NCI-H146 (cell line): ENCODE results near the gene SCLT1.

ENCODE experiments used
- DNase-seq: peaks from one replicate; lab custom pipeline; 2025; lab: John Stamatoyannopoulos, UW

SCLT1 gene

DNA sequence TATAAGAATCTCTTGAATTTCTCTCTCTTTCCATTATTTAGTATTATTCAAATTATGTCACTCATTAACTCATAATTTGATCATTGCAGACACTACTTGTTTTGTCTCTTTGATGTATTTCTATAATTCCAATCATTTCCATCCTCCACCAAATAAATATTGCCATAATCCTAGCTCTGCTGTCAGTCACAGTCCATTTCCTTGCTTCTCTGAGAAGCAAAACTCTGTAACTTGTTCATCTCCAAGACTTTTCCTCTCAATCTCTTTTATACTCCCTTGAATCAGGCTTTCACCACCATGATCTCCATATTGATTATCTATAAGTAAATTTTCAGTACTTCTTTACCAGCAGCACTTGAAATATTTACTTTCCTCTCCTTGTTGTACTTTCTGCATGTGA lies 135.9 kb downstream of the SCLT1 start:
- no peak for DNase-seq

DNA sequence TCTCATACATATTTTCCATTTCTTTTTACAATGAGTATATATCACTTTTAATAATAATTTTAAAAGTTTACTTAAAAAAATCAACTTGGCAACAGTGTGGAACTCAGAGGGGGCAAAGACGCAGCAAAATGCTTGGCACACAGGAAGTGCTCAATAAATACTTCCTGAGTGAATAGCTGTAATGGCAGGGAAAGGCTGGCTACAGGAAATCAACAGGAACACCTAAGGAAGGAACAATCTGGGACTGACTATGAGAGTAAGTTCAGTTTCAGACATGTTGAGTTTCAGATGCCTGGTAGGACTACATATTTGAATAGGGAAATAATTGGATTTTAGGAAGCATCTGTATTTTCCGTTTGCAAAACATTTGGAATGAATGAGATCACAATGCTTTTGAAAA lies 137.6 kb downstream of the SCLT1 start:
- DNase-seq: no peak

- no peak for DNase-seq
These were observed 138.4 kb downstream of the SCLT1 start for GRCh38 chr4:128954941-128955340.

GRCh38 chr4:128951316-128951715 lies 142.0 kb downstream of the SCLT1 start:
- DNase-seq: no peak

DNA sequence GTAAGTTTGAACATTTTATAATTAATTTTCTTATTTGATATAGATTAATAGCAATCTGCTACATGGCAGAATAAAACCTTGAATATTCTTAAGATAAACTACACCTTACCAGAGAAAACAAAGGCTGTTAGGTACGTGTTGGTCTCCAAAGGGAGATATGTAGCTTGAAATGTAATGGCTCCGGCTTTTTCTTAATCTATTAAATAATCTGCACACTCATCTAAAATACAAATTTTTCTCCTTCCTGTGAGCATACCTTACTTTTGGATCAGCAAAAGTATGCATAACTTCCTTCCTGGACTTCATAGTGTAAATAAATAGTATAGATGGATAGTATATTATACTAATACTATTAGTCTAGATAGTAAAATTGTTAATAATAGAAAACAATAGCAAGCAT lies 142.5 kb downstream of the SCLT1 start:
- no peak for DNase-seq

DNA sequence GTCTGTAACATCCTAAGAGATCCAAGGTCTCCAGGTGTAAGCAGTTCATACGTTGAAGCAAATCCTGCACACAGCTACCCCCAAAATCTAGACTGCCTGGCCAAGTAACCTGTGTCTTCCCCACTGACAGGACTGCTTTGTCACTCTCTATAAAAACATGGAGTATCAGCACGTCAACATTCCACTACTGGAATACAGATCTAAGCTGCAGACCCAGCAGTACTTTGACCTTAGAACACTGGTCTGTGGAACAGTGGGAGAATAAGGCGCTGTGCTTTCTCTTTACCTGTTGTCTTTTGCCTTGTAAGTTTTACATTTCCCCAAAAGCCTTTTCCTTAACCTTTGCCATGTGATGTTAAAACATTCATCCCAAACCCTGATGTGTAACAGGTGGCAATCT lies 146.4 kb downstream of the SCLT1 start:
- DNase-seq: no peak

- no peak for DNase-seq
These were observed 150.7 kb downstream of the SCLT1 start for GRCh38 chr4:128942607-128943006.

- DNase-seq: no peak
These were observed 152.4 kb downstream of the SCLT1 start for GRCh38 chr4:128940971-128941370.

DNA sequence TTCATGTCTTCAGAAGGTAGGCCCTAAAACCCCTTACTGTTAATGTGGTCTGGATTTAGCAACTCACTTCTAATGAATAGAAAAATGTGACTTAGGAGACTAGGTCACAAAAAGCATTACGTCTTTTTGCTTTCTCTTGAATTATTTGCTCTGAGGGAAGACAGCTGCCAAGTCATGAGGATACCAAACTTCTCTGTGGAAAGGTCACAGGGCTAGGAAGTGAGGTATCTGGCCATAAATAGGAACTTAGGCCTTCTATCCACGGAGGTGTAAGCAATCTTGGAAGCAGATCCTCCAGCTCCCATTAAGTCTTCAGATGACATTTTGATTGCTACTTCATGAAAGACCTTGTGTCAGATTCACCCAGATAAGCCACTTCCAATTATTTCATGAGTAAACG lies 163.3 kb downstream of the SCLT1 start:
- DNase-seq: no peak

GRCh38 chr4:128924951-128925350 lies 168.4 kb downstream of the SCLT1 start:
- no peak for DNase-seq

DNA sequence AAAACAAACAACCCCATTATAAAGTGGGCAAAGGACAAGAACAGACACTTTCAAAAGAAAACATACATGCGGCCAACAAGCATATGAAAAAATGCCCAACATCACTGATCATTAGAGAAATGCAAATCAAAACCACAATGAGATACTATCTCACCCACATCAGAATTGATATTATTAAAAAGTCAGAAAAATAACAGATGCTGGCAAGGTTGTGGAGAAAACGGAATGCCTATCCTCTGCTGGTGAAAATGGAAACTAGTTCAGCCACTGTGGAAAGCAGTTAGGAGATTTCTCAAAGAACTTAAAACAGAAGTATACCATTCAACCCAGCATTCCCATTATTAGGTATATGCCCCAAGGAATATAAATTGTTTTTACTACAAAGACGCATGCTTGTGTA lies 171.4 kb downstream of the SCLT1 start:
- DNase-seq: no peak

- DNase-seq: no peak
These were observed 175.6 kb downstream of the SCLT1 start for GRCh38 chr4:128917781-128918180.

DNA sequence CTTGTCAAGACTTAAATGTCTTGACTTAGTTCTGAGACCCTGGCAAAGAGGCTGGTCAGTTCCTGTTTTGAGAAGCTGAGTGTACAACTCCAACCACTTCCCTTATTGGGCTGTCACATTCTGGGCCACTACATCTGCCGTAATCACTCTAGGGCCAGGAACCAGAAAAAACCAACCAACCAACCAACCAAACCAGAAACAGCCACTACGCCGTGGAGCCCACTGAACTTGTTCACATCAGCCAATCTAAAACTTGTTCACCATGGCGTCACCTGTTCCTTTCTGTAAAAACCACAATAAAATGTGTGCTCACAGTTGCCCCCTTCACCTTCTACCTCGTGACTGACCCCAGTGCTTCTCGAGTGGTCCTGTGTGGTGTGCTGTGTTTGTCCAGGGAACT lies 176.5 kb downstream of the SCLT1 start:
- DNase-seq: no peak

GRCh38 chr4:128915544-128915943 lies 177.8 kb downstream of the SCLT1 start:
- DNase-seq: no peak

DNA sequence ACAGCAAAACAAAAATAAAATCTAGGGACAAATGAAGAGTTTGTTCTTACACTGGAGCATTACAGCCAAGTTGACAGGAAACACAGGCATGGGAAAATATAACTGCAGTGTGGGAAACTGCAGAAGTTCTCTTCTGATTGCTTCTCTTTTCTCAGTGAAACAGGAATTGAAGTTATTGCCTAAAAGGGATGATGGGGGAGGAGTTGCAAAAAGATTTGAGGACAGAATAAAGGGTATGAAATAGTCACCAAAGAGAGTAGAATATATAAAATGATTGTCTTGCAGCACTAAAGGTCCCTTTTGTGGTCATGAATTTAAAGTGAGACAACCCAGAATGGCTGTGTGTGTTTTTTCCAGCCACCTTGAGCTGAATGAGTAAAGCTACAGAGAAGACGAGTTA lies 180.1 kb downstream of the SCLT1 start:
- no peak for DNase-seq

- no peak for DNase-seq
These were observed 184.6 kb downstream of the SCLT1 start for GRCh38 chr4:128908735-128909134.

- no peak for DNase-seq
These were observed 185.4 kb downstream of the SCLT1 start for GRCh38 chr4:128907981-128908380.

- no peak for DNase-seq
These were observed 186.8 kb downstream of the SCLT1 start for GRCh38 chr4:128906581-128906980.

- DNase-seq: no peak
These were observed 188.5 kb downstream of the SCLT1 start for GRCh38 chr4:128904821-128905220.

DNA sequence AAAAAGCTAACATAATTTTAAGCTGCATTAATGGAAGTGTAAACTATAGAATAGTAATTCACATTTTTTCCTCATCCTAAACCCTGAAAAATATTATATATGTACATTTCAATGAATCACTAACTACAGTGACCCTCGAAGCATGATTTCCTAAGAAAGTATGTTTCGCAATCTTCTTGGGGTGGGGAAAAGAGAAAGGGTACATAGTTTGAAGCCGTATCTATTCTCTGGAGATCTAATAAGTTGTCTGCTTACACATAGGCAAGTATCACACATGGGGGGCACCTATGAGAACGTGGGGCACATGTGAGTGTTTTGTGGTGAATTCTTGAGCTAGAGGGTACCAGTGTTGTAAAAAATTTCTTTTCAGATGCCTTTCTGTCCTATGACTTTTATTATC lies 212.7 kb downstream of the SCLT1 start:
- DNase-seq: no peak

- DNase-seq: no peak
These were observed 213.4 kb downstream of the SCLT1 start for GRCh38 chr4:128879971-128880370.

DNA sequence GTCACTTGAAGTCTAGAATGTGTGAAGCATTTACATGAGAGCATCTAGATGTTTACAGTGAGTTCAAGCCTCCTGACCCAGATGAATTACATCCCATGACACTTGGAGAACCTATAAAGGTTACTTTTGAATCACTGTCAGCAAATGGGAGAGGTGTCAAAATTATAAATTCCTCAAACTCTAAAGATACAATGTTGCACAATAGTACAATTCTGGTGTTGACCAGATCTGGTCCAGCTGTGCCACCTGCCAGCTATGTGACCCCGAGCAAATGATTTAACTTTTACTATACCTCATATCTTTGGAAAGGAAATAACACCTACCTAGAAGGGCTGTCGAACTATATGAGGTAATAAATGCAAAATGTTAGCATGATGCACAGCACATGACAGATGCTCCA lies 214.1 kb downstream of the SCLT1 start:
- DNase-seq: no peak

DNA sequence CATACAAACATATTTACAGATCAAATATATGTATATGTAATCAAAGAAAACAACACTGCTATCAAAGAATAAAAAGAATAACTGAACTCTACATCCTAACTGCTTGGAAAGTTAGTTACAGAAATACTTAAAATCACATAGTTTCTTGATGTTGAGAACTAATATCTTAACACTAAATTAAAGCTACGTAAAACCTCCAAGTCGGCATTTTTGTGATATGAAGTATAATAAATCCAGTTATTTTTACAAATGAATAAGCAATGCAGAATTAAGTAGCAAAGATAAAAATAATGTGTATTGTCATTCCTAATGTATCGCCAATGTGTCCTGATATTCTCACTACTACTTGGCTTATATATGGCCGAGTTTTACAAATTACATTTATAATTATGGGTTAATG lies 215.4 kb downstream of the SCLT1 start:
- no peak for DNase-seq

DNA sequence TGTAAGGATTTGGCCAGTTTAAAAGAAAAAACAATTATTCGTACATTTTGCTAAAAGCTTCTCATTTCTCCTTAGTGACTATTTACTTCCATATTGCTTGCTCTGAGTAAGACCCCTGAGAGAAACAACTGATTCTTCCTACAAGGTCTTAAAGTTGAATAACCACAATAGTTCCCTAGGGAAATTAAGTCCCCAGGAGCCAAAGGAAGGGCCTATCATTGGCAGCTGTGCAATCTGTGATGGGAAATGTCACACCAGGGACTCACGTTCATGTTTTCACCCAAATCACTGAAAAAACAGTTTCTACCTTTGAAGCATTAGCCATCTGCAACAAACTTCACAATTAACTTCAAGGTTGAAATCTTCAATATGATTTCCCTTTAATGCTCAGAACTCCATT lies 217.1 kb downstream of the SCLT1 start:
- no peak for DNase-seq

GRCh38 chr4:128871948-128872347 lies 221.4 kb downstream of the SCLT1 start:
- no peak for DNase-seq
